OCI-LY3 (cell line): ENCODE results near the gene KIZ.

Experiments
- H2AFZ ChIP-seq: fragments of 200-600, 300-600 bp; shearing (Covaris generic); 2 replicates; pipeline ENCODE4 v1.6.0; 2014; ENCODE audit warnings: antibody characterized with exemption, low read depth, low read length
- H3K27ac ChIP-seq: fragments of 200-600, 300-600 bp; sonication (generic); 2 replicates; pipeline ENCODE4 v1.5.1; 2014; ENCODE audit warnings: mild to moderate bottlenecking, low read length, moderate library complexity, mixed read lengths
- H3K27me3 ChIP-seq: fragments of 200-600, 300-600 bp; sonication (generic); 2 replicates; pipeline ENCODE4 v1.6.1; 2014; ENCODE audit warnings: low read depth, low read length, mixed read lengths
- H3K36me3 ChIP-seq: fragments of 200-600, 300-600 bp; sonication (generic); replicated peaks from 2 replicates; pipeline ENCODE3; 2014; ENCODE audit warnings: low read depth, low read length, mixed read lengths
- H3K4me1 ChIP-seq: fragments of 300-600, 200-600 bp; sonication (generic); 2 replicates; pipeline ENCODE4 v1.6.1; 2014; ENCODE audit warnings: low read length, mixed read lengths
- H3K4me2 ChIP-seq: fragments of 200-600, 300-600 bp; sonication (generic); 2 replicates; pipeline ENCODE4 v1.6.1; 2014; ENCODE audit warnings: low read length, mixed read lengths
- H3K4me3 ChIP-seq: fragments of 300-600, 200-600 bp; sonication (generic); 2 replicates; pipeline ENCODE4 v1.5.1; 2014; ENCODE audit warnings: antibody characterized with exemption, mild to moderate bottlenecking, low read length, moderate library complexity
- H3K79me2 ChIP-seq: fragments of 300-600, 200-600 bp; shearing (Covaris generic); 2 replicates; pipeline ENCODE4 v1.6.1; 2014; ENCODE audit warnings: mild to moderate bottlenecking, low read length, mixed read lengths
- H3K9ac ChIP-seq: fragments of 300-600, 200-600 bp; shearing (Covaris generic); 2 replicates; pipeline ENCODE4 v1.6.0; 2014; ENCODE audit warnings: mild to moderate bottlenecking, low read length, moderate library complexity
- H3K9me3 ChIP-seq: fragments of 200-600, 300-600 bp; shearing (Covaris generic); 2 replicates; pipeline ENCODE4 v1.6.1; 2014; ENCODE audit warnings: low read length, mixed read lengths; ENCODE audit not compliant: insufficient read depth
- H4K20me1 ChIP-seq: fragments of 200-600, 300-600 bp; sonication (generic); 2 replicates; pipeline ENCODE4 v1.6.1; 2016; ENCODE audit warnings: low read length, mixed read lengths; ENCODE audit not compliant: insufficient read depth
- EZH2phosphoT487 ChIP-seq: fragments of 200-600 bp; shearing (Covaris generic); IDR thresholded peaks from 2 replicates; pipeline ENCODE4 v1.6.1; 2018; ENCODE audit warnings: antibody characterized with exemption, mixed run types, low read depth
- TF ChIP-seq, protein P1 (sequence below): fragments of 200-600, 300-600 bp; sonication (generic); IDR thresholded peaks from 2 replicates; pipeline ENCODE4 v1.5.1; 2014; ENCODE audit warnings: antibody characterized with exemption, low read length, low read depth

Gene KIZ

GRCh38 chr20:21134883-21135493 lies 9.1 kb downstream of the KIZ start:
- Histone ChIP-seq H3K79me2 (no peaks in the 10 kb centered on the region), H3K4me1 (no peaks in the 10 kb centered on the region), H3K4me3 (no peak overlapping the region), H3K9me3 (no peaks in the 10 kb centered on the region), H3K4me2 (no peak overlapping the region), H3K9ac (no peak overlapping the region), H2AFZ (no peak overlapping the region), H3K27me3 (no peaks in the 10 kb centered on the region), H3K36me3 (no peaks in the 10 kb centered on the region), H4K20me1 (no peaks in the 10 kb centered on the region), H3K27ac (no peak overlapping the region)
- no peak for TF ChIP-seq EZH2phosphoT487
- TF ChIP-seq, protein P1, sequence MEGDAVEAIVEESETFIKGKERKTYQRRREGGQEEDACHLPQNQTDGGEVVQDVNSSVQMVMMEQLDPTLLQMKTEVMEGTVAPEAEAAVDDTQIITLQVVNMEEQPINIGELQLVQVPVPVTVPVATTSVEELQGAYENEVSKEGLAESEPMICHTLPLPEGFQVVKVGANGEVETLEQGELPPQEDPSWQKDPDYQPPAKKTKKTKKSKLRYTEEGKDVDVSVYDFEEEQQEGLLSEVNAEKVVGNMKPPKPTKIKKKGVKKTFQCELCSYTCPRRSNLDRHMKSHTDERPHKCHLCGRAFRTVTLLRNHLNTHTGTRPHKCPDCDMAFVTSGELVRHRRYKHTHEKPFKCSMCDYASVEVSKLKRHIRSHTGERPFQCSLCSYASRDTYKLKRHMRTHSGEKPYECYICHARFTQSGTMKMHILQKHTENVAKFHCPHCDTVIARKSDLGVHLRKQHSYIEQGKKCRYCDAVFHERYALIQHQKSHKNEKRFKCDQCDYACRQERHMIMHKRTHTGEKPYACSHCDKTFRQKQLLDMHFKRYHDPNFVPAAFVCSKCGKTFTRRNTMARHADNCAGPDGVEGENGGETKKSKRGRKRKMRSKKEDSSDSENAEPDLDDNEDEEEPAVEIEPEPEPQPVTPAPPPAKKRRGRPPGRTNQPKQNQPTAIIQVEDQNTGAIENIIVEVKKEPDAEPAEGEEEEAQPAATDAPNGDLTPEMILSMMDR = no peak

- Histone ChIP-seq H3K9me3 (no peaks in the 10 kb centered on the region), H3K36me3 (no peaks in the 10 kb centered on the region), H3K4me2 (no peak overlapping the region), H3K4me1 (no peaks in the 10 kb centered on the region), H3K79me2 (no peaks in the 10 kb centered on the region), H4K20me1 (no peaks in the 10 kb centered on the region), H3K9ac (no peak overlapping the region), H2AFZ (no peak overlapping the region), H3K27ac (no peak overlapping the region), H3K4me3 (no peak overlapping the region), H3K27me3 (no peaks in the 10 kb centered on the region)
- TF ChIP-seq, protein P1 = no peak
- TF ChIP-seq EZH2phosphoT487 = no peak
These were observed 10.3 kb downstream of the KIZ start for GRCh38 chr20:21136015-21136732.

DNA sequence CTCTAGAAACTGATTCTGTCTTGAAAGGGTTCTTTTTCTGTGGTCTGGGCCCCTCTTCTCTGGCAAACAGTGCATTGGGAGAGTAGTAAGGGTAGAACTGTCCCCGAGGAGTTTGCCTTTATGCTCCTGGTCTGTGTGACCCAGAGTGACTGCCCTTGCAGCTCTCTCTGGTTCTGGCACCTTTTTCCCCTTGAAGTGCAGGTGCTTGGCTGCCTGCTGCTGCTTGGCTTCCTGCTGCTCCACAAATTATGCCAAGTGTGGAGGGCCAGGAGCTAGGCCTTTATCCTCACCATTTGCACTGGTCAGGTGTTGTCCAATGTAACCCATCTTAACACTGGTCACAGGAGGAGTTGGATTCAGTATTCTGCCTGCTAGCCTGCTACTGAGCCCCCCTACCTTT lies 11.2 kb downstream of the KIZ start:
- no peak overlapping the region for H2AFZ ChIP-seq
- no peak overlapping the region for H3K4me2 ChIP-seq
- TF ChIP-seq EZH2phosphoT487 = no peak
- TF ChIP-seq, protein P1 = no peak
- H4K20me1 ChIP-seq = no peaks in the 10 kb centered on the region
- no peaks in the 10 kb centered on the region for H3K27me3 ChIP-seq
- H3K27ac ChIP-seq = no peak overlapping the region
- no peaks in the 10 kb centered on the region for H3K9me3 ChIP-seq
- H3K4me3 ChIP-seq = no peak overlapping the region
- H3K36me3 ChIP-seq = no peaks in the 10 kb centered on the region
- H3K4me1 ChIP-seq = no peaks in the 10 kb centered on the region
- H3K79me2 ChIP-seq = no peaks in the 10 kb centered on the region
- H3K9ac ChIP-seq = no peak overlapping the region

- H2AFZ ChIP-seq = no peak overlapping the region
- H3K79me2 ChIP-seq = no peaks in the 10 kb centered on the region
- TF ChIP-seq EZH2phosphoT487 = no peak
- TF ChIP-seq, protein P1 = no peak
- H3K4me3 ChIP-seq = no peak overlapping the region
- H3K36me3 ChIP-seq = no peaks in the 10 kb centered on the region
- no peak overlapping the region for H3K4me2 ChIP-seq
- H3K9ac ChIP-seq = no peak overlapping the region
- H3K27me3 ChIP-seq = no peaks in the 10 kb centered on the region
- no peaks in the 10 kb centered on the region for H4K20me1 ChIP-seq
- no peak overlapping the region for H3K27ac ChIP-seq
- H3K9me3 ChIP-seq = no peaks in the 10 kb centered on the region
- H3K4me1 ChIP-seq = peaks cover 10% of the 10 kb centered on the region
These were observed 14.1 kb downstream of the KIZ start for GRCh38 chr20:21139881-21140566.
